Measurements from ENCODE around the gene MYRF.

- TF ChIP-seq CTCF (IDR thresholded peaks at IDR 0.05; ENCODE audit: insufficient read depth, low read length) = no peak
- no peak for TF ChIP-seq REST (IDR thresholded peaks at IDR 0.05; ENCODE audit: insufficient replicate concordance, low read depth)
- TF ChIP-seq POLR2AphosphoS5 (IDR thresholded peaks at IDR 0.05; ENCODE audit: low read depth) = no peak
These were observed 14.0 kb downstream of the MYRF start for GRCh38 chr11:61766353-61766841.

Data from HL-60 (cell line).